HG03521 (cell line): ENCODE results near the gene PLXNA1.

Experiments
- ATAC-seq: cut with Tn5 transposase; IDR thresholded peaks from one replicate; pipeline ENCODE4 v1.9.1; 2021; ENCODE audit warnings: mild to moderate bottlenecking, moderate library complexity; ENCODE audit not compliant: unreplicated experiment

The PLXNA1 gene

GRCh38 chr3:126952261-126952982 lies 30.5 kb upstream of the PLXNA1 start:
- no peak for ATAC-seq

DNA sequence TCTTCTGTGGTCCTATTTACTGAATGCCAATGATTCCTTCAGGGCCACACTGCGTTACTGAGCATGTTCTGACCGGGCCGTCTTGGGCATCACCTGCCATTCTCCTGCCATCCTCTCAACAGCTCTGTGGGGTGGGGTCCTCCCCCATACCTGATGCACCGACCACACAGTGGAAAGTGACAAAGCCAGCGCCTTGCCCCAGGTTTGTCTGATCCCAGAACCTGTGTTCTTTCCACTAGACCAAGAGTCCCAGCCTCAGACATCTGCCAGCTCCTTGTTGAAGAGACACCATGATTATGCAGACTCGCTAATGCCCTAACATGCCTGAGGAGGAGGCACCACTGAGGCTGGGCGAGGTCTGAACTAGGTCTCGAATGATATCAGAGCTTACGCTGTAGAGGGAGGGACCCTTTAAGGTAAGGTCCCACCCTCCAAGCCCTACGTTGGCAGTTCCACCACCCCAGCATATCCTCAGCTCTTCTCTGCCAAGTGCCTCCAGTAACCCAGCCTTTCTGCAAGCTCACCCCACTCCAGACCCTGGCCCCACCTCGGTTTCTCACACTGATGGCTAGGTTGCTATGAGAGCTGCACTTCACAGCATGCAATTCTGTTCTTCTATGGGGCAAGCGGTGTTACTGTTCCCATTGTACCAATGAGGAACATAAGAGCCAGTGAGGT lies 29.8 kb upstream of the PLXNA1 start:
- ATAC-seq, result no peak

- peak; percentile 48 for ATAC-seq
These were observed 28.6 kb upstream of the PLXNA1 start for GRCh38 chr3:126954141-126954842.

GRCh38 chr3:126955004-126955790 lies 27.7 kb upstream of the PLXNA1 start:
- ATAC-seq, result peak; percentile 56

DNA sequence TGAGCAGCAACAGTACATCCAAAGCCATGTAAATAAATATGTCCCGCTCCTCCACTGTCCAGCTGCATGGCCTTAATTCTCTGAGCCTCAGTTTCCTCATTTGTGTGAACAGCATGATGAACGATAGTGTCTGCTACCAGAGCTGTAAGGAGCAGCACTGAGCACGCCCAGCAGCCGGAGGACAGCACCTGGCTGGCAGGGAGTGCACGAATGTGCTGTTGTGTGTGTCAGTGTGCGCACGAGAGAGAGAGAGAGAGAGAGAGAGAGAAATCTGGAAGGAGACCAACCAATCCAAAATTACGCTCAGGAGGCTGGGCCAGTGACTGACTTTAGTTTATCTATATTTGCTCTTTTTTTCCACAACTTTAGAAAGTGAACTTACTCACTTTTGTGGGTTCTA lies 26.6 kb upstream of the PLXNA1 start:
- no peak for ATAC-seq

- ATAC-seq, result no peak
These were observed 25.9 kb upstream of the PLXNA1 start for GRCh38 chr3:126956866-126957650.

GRCh38 chr3:126957776-126958637 lies 24.9 kb upstream of the PLXNA1 start:
- ATAC-seq, result no peak

- no peak for ATAC-seq
These were observed 24.3 kb upstream of the PLXNA1 start for GRCh38 chr3:126958638-126959085.

DNA sequence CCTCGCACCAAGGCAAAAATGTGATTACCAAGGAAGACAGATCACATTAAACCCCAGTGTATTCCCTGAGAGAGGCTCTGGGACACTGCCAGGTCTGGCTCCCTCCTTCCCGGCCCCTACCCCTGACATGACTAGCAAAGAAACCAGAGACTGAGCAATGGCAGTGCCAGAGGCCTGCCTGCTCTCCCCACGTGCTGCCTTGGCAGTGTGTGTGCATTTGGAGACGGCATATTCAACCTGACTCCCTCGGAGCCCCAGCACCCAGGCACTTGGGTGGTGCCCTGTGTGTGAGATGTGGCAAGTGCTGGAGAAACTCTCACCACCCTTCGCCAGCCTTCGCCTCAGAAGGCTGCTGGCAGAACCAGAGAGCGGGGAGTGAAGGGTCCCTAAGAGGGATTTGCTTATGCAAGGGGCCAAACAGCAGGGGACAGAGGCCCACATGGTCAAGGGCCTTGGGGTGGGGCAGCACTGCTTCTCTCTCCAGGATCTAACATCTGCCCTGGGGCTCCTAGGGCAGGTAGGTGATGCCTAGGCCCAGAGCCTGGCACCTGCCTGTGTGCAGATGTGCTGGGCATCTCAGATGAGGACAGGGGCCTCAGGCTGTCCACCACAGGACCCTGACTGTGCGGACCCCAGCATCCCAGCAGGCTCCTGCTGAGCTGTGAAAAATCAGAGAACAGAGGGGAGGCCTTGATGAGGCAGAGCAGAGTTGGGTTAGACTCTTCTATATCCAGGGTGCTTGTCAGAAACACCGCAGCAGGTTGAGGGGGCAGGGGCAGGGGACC lies 23.6 kb upstream of the PLXNA1 start:
- no peak for ATAC-seq

DNA sequence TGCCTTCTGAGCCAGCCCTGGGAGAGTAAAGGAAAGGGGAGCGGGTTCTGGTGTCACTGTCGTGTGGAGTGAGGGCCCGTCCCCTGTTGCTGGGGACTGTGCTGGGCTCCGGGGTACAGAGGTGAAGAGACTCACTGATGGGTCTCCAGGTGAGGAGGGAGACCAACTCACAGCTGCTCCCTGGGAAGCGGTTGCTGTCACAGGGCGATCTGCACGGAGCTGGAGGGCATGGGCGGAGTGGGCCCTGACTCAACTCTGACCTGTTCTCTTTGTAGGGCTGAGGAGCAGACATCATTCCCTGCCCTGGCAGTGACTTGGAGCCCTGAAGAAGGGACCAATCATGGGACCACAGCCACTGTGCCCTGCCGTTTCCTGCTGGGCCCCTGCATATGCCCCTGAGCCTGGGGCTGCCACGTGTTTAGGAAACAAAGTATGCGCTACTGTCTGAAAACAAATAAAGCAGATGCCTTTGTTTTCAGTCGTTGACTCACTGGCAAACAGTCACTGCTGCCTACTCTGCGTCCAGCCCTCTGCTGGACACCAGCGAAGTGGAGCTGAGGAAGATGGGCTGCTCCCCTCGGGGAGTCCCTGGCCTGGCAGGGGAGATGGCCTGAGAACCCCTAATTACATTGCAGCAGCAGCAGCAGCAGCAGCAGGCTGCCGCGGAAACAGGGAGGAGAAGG lies 22.9 kb upstream of the PLXNA1 start:
- ATAC-seq, result no peak

DNA sequence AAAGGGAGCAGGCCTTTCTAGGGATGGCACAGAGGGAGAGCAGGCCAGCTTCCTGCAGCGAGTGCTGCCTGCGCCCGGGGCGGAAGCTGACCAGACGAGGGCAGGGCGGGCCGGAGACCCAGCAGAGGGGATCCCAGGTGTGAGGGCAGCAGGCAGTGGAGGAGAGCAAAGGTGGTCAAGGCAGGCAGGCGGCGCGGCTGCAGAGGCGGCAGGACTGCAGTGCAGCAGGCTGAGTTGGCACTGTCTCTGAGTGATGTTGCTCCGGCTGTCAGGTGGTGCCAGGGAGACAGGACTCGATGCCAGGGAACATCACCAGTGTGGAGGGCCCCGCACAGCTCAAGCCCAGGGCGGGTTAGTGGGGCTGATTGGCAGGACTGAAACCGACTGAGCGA lies 22.3 kb upstream of the PLXNA1 start:
- ATAC-seq, result no peak

GRCh38 chr3:126961191-126961790 lies 21.6 kb upstream of the PLXNA1 start:
- ATAC-seq, result no peak

DNA sequence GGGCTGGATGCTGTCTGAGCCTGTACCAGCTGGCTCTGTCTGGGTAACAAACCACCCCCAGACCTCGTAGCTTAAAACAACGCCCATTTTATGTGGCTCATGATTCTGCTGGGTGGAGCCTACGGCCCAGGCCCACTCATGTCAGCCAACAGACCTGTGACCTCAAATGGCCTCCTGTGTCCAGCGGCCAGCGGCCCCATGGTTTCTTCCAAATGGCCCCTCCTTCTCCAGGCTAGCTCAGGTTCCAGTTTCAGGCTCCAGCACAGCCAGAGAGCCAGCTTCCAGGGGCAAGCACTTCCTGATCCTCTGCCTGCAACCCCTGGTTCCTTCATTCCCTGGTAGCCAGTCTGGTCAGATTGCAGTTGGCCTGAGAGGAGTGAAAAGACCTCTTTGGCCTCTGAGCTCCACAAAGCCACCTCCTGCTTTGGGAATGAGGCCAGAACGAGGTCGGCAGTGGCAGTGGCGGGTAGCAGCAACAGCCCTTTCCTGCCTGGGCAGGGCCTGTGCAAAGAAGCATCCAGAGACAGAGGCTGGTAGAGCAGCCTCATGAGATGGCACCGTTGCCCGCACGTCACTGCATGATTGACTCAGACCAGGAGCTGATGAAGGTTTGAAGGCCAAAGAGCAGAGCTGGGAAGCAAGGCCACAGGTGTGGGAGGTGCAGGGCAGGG lies 21.0 kb upstream of the PLXNA1 start:
- ATAC-seq, result no peak

DNA sequence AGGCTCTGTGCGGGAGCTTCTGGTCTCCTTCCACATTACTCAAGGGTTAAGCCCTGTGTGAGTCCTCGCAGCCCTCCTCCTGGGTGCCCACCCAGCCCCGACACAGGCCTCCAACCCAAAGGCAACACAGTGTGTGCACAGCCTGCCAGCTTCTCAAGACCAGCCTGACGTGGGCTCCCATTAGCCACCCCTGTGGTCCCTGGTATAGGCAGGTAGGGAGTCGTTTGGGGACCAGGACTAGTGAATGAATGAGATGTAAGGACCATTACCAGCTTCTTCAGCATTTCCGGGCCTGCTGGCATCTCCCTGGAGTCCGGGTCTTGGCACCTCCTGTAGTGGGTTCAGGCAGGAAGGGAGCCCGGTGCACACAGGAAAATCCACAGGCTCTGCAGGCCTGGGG lies 20.2 kb upstream of the PLXNA1 start:
- no peak for ATAC-seq

GRCh38 chr3:126963261-126964190 lies 19.4 kb upstream of the PLXNA1 start:
- ATAC-seq, result no peak

- ATAC-seq, result no peak
These were observed 18.7 kb upstream of the PLXNA1 start for GRCh38 chr3:126964261-126964660.
